ENCODE results near the gene CLRN2.
"Not testable (repeated sequence)": the region's sequence is repeated elsewhere in the genome, so short reads cannot be mapped to it uniquely, and the experiment has no call there.

Gene CLRN2

GRCh38 chr4:17510582-17510981 is 4.4 kb upstream of the CLRN2 start:
- DNase-seq = no peak

GRCh38 chr4:17511051-17511450 is 3.9 kb upstream of the CLRN2 start:
- DNase-seq = no peak

- DNase-seq = peak; percentile 65
Measured at GRCh38 chr4:17511509-17511949, 3.4 kb upstream of the CLRN2 start.

GRCh38 chr4:17511950-17512795 is 2.8 kb upstream of the CLRN2 start, which contains the start of gene QDPR:
Gene QDPR, minus strand, starts transcription at chr4:17512090. Its CDS starts 36 bp downstream, at chr4:17512054.
- DNase-seq = peak; percentile 77

- no peak for DNase-seq
Measured at GRCh38 chr4:17512973-17513665, 1.8 kb upstream of the CLRN2 start.

GRCh38 chr4:17515445-17516407 is 761 bp downstream of the CLRN2 start:
- no peak for DNase-seq

- no peak for DNase-seq
Measured at GRCh38 chr4:17516980-17517379, 2.0 kb downstream of the CLRN2 start.

GRCh38 chr4:17517664-17518063 is 2.7 kb downstream of the CLRN2 start:
- DNase-seq = no peak

GRCh38 chr4:17521595-17521994 is 6.6 kb downstream of the CLRN2 start:
- DNase-seq = no peak

- DNase-seq = no peak
Measured at GRCh38 chr4:17523662-17524061, 8.7 kb downstream of the CLRN2 start.

GRCh38 chr4:17526695-17527477 is 11.9 kb downstream of the CLRN2 start:
- no peak for DNase-seq

- no peak for DNase-seq
Measured at GRCh38 chr4:17528551-17529165, 13.7 kb downstream of the CLRN2 start.

- no peak for DNase-seq
Measured at GRCh38 chr4:17531538-17532285, 16.7 kb downstream of the CLRN2 start.

- DNase-seq = no peak
Measured at GRCh38 chr4:17534705-17535104, 19.7 kb downstream of the CLRN2 start.

- no peak for DNase-seq
Measured at GRCh38 chr4:17535242-17535641, 20.3 kb downstream of the CLRN2 start.

GRCh38 chr4:17535906-17536305 is 20.9 kb downstream of the CLRN2 start:
- no peak for DNase-seq

GRCh38 chr4:17537060-17537459 is 22.1 kb downstream of the CLRN2 start:
- not testable (repeated sequence) for DNase-seq

- DNase-seq = no peak
Measured at GRCh38 chr4:17544205-17544604, 29.2 kb downstream of the CLRN2 start.

GRCh38 chr4:17544831-17545234 is 29.9 kb downstream of the CLRN2 start:
- no peak for DNase-seq

- no peak for DNase-seq
Measured at GRCh38 chr4:17545374-17546140, 30.6 kb downstream of the CLRN2 start.

All from stimulated activated CD4-positive, alpha-beta T cell treated with anti-CD3 and anti-CD28 coated beads, Interleukin-4, amount 100 ng/mL, for 24 hours (primary cell).